NCI-H2227 (cell line): Measurements from ENCODE around the gene SLC25A51.
"Not testable (repeated sequence)": the region's sequence is repeated elsewhere in the genome, so short reads cannot be mapped to it uniquely, and the experiment has no call there.

Experiments
- DNase-seq: peaks from one replicate; lab custom pipeline; 2025; ENCODE audit not compliant: unreplicated experiment; lab: John Stamatoyannopoulos, UW

Gene SLC25A51

DNA sequence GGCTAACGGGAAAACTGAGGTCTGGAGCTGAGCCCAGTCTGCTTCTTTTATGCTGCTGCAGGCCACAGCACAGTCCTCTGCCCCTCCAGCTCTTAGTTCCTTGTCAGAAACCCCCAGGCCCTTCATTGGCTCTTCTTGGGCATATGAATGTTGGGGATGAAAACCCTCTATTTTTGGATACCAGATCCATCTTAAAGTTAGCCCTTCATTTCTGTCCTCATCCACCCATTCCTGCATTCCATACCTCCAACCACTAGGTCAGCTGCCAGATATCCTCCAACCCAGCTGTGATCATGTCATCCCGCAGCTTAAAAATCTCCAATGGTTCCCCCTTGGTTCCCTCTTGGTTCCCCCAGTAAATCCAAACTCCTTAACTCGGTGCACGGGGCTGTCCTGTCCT lies 1.8 kb upstream of the SLC25A51 start:
- DNase-seq, result no peak

DNA sequence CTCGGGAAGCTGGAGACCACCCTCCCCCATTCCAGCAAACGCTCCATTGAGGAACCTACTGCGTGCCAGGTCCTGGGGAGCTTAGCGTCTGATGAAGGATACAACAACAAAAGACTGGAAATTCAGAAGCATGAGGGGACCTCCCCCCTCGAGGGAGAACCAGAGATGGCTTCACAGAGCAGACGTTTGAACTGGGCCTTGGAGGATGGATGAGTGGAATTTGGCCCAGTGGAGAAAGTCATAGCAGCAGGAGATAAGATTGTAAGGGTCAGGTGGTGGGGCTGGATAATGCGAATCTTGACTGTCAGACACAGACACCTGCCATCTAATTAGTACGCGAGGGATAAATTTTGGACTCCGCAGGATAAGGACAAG lies 1.2 kb upstream of the SLC25A51 start:
- DNase-seq, result no peak

DNA sequence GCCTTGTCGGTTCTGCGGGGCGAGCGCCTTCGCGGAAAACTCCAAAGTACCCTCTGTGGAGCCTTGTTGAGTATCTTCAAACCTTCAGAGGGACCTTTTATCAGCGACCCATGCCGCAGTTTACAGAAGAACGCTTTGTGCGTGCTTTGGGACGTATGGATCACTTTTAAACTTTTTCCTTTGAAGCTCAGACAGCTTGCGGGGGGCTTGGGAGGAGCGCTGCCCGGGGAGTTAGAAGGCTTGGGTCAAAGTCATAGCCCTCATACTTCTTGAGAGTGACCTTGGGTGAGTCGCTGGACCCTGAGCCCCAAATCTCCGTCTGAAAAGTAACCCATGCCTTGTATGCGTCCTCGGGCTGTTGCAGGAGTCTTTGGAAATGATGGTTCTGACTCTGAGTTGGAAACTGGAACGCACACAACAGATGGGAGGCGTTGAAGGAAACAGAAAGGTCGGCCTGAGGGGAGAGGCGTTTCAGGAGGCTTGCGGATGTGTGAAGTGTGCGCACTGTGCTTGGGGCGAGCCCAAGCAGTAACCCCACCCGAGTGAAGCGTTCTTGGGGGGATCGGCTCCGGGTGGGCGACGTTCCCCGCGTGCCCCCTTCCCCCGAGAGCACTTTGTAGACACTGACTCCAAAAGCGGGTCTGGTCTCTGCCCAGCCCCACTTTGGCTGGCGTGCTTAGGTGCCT lies 661 bp upstream of the SLC25A51 start:
- peak; percentile 7 for DNase-seq

- no peak for DNase-seq
Measured at GRCh38 chr9:37902796-37903646, 906 bp downstream of the SLC25A51 start.

DNA sequence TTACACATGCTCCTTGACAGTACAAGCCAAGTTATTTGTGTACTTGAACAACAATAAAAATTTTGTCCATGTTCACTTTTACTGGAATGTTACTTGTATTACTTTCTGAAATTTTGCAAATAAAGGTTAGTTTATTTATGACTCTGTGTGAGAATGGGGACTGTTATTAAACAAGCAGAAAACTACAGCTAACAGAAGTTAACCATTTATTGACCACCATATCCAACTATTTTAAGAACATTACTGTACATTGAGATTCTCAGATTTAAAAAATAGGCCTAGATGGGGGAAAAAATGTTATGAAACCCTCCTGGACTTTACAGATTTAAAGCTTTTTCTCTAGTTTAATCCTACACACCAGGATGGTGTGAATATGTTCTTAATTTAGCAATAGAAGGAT lies 1.8 kb downstream of the SLC25A51 start:
- no peak for DNase-seq

DNA sequence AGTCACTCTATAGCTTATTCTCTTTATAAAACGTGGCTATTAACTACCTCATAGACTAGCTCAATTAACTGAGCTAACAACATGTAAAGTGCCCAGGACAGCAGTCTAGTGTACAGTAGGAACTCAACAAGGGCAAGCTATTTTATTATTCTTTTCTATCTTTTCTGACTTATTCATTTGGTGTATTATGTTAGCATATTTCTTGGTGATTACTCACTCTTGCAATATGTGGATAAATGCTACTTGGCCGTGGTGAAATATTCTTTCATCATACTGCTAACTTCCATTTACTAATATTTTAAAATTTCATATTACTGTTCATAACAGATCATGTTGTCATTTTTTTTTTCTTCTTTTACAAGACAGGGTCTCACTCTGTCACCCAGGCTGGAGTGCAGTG lies 4.9 kb downstream of the SLC25A51 start:
- no peak for DNase-seq

DNA sequence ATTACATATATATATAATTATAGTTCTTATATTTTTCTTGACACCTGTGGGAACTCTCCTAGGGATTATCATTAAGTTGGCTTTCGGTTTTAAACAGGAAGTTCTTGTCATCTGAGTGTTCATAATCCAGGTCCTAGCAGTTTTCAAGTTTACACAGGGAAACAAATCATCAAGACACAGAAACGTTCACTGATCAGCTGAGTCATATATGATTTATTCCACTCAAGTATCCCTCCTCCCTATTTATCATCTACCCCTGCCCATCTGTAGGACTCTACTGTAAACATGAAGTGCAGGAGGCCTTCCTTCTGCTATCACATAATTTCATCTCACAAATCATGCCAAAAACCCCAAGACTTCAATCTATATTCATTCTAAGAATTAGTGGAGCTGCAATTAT lies 6.3 kb downstream of the SLC25A51 start:
- no peak for DNase-seq

GRCh38 chr9:37892063-37892462 lies 11.9 kb downstream of the SLC25A51 start:
- DNase-seq, result no peak

DNA sequence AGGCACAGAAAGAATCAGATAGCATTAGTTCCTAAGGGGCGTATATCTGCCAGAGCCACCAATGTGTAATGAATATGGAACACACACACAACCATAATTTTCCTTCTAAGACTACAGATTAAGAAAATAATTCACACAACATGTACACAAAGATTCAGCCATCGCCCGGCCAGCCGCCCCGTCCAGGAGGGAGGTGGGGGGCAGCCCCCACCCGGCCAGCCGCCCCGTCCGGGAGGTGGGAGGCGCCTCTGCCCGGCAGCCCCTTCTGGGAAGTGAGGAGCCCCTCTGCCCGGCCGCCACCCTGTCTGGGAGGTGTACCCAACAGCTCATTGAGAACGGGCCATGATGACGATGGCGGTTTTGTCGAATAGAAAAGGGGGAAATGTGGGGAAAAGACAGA lies 12.9 kb downstream of the SLC25A51 start:
- DNase-seq, result not testable (repeated sequence)

DNA sequence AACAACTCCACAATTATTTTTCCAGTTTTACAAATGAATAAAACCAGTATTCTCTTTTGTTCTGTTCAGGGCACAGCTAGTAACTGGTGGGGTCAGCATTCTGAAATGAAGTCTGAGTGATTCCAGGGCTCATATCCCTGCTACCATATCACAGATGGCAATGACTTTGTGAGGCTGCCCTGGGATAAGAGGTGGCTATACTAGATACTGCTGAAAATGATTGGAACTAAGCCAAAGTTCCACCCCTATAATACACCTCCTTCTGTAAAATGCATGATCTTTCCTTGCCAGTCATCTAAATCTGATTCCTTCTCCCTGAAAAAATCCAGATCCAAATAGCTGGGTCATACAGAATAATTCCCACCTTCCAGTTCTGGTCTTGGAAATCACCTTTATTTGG lies 14.4 kb downstream of the SLC25A51 start:
- DNase-seq, result no peak

DNA sequence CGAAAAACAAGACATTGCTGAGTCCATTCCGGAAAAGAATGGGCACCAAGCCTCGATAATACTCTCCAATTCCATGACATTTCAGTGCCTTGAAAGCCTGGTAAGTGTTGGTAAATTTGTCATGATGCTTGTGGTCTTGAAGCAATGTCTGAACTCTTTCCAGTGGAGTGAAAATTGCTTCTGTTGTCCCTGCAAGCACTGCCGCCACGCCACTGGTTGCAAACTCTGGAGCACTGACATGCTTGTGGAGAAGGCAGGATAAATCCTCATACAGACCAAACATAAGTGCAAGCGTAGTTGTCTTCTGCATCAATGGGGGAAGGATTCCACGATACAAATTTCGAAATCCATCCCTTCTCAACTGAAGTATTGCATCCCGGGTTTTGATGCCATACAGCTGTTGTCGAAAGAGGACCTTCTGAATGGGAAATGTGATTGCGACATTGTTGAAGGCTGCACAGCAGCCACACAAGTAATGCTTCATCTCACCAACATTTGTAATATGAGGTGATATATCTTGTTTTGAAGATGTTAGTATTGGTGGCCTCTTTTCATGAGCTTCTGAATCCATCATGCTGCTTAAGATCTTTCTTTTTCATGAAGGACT lies 15.8 kb downstream of the SLC25A51 start:
- not testable (repeated sequence) for DNase-seq

DNA sequence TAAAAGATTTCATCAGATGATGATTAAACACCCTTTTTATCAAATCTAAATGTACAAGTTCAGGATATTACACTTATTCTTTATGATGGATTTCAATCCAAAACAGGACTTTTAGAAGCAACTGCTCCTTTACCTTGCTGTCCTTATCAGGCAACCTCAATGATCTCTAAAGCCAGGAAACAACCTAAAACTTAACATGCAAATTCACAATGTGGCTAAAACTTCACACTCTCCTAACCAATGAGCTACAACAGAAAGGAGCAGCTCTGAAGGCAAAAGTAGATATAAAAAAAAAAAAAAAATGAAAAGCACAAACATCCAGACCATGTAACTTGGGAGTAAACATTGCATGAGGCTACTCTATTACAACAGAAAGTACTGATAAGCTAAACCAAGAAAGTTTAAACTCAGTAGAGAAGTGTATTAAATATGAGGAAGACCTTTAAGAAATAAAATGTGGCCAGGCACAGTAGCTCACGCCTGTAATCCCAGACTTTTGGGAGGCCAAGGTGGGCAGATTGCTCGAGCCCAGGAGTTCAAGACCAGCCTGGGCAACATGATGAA lies 22.9 kb downstream of the SLC25A51 start:
- no peak for DNase-seq

DNA sequence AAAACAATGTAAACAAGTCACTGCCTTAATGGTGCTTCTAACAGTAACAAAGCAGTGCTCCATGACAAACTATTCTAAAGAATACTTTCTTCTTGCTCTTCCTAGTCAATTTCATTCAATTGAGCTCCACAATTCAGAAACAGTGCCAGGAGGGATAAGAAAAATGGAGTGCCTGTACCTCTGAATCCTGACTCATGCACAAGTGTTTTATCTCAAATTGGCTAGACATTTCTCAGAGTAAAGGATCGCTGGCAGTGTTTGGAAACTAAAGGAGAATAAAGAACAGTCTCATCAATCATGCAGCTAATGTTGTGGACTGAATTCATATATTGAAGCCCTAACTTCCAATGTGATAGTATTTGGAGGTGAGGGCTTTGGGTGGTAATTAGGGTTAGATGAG lies 27.6 kb downstream of the SLC25A51 start:
- DNase-seq, result no peak

DNA sequence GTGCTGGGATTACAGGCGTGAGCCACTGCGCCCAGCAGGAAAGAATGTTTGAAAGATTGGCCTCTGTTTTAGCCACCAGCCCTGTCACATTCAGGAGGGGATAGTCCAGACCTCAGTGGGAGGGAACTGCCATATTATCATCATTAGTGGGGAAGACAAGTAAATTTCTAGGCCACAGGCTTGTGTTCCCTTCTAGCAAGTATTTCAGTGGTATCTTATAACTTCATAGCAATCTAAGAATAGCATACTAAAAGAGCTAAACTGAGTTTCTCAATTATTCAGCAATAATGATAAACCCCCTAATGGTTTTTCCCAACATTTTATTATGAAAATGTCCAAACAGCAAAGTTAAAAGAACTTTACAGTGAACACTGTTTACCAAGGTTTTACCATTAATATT lies 30.0 kb downstream of the SLC25A51 start:
- no peak for DNase-seq

- no peak for DNase-seq
Measured at GRCh38 chr9:37870799-37871176, 33.1 kb downstream of the SLC25A51 start.

DNA sequence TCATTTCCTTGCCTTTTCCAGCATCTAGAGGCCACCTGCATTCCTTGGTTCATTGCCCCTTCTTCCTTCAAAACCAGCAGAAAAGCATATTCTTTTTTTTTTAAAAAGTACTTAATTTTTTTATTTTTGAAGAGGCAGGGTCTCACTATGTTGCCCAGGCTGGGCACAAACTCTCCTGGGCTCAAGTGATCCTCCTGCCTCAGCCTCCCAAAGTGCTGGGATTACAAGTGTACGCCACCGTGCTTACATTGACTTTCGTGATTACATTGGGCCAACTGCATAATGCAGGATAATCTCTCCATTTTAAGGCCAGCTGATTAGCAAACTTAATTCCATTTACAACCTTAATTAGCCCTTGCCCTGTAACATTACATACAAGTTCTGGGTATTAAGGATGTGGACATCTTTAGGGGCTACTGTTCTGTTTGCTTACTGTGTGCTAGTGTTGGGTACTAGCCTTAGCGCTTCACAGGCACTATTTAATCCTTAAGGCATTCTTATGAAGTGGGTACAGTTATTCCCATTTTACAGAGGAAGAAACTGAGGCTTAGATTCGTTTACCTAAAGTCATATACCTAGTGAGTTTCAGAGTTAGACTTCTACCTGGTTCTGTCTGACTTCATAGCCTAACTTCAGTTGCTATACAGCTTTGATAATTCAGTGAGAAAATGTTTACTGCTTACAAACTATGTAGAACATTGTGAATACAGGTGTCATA lies 33.7 kb downstream of the SLC25A51 start:
- DNase-seq, result no peak

GRCh38 chr9:37862530-37862929 lies 41.4 kb downstream of the SLC25A51 start:
- no peak for DNase-seq

DNA sequence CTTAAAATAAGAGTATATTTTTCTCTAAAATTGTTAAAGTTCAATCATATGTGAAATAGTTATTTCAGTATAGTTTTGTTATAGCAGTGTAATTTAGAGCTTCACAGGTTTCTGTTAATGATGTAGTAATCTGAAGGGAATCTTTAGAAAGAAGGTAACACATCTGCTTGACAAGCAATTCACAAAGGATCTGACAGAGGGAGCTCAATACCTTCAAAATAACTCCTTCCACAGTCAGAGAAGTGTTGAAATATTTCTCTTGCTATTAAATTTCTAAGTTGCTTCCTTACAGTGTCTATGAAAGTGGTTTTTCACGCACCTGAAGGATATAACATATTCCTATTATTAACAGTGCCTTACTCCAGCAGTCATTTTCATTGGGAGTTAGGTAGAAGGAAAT lies 44.9 kb downstream of the SLC25A51 start:
- DNase-seq, result no peak

GRCh38 chr9:37856551-37856950 lies 47.4 kb downstream of the SLC25A51 start:
- no peak for DNase-seq

- DNase-seq, result no peak
Measured at GRCh38 chr9:37852222-37852621, 51.7 kb downstream of the SLC25A51 start.

- no peak for DNase-seq
Measured at GRCh38 chr9:37840560-37841194, 63.2 kb downstream of the SLC25A51 start.
